Neural crest cell (in vitro differentiated cells): ENCODE results near the gene PAX7. TPM values are rescaled to one million over a fixed set of nuclear protein-coding genes. Genes with fewer than 3 reads are reported as not detected.

Experiments used
- DNase-seq: peaks from one replicate; pipeline ENCODE4 v3.0.0; 2021; ENCODE audit warnings: low read depth, mixed read lengths, low spot score
- H3K27ac Mint-ChIP-seq: one replicate; pipeline ENCODE4 v1.8.0; 2021; ENCODE audit warnings: mild to moderate bottlenecking, mixed read lengths; ENCODE audit not compliant: unreplicated experiment
- H3K27me3 Mint-ChIP-seq: 2 replicates; pipeline ENCODE4 v1.8.0; 2021; ENCODE audit warnings: low read depth, mild to moderate bottlenecking, mixed read lengths
- H3K36me3 Mint-ChIP-seq: 2 replicates; pipeline ENCODE4 v1.8.0; 2021; ENCODE audit warnings: low read depth, mild to moderate bottlenecking, mixed read lengths
- H3K4me1 Mint-ChIP-seq: 2 replicates; pipeline ENCODE4 v1.8.0; 2021; ENCODE audit warnings: mixed read lengths
- H3K4me3 Mint-ChIP-seq: one replicate; pipeline ENCODE4 v1.8.0; 2021; ENCODE audit warnings: mild to moderate bottlenecking, mixed read lengths
- H3K9me3 Mint-ChIP-seq: 2 replicates; pipeline ENCODE4 v1.8.0; 2021; ENCODE audit warnings: mixed read lengths
- total RNA-seq: library from RNA; stranded (reverse); gene quantifications from 2 replicates; pipeline ENCODE4 v1.2.1, GENCODE V29; 2021
- TF ChIP-seq, protein P1 (sequence below): fragments of 200-600 bp; sonication (generic); conservative IDR thresholded peaks from 2 replicates; pipeline ENCODE4 v1.5.0; 2021; ENCODE audit warnings: antibody characterized with exemption, mild to moderate bottlenecking

Gene PAX7
- total RNA-seq, 1 donor from 2014 or later = 10.9 TPM

DNA sequence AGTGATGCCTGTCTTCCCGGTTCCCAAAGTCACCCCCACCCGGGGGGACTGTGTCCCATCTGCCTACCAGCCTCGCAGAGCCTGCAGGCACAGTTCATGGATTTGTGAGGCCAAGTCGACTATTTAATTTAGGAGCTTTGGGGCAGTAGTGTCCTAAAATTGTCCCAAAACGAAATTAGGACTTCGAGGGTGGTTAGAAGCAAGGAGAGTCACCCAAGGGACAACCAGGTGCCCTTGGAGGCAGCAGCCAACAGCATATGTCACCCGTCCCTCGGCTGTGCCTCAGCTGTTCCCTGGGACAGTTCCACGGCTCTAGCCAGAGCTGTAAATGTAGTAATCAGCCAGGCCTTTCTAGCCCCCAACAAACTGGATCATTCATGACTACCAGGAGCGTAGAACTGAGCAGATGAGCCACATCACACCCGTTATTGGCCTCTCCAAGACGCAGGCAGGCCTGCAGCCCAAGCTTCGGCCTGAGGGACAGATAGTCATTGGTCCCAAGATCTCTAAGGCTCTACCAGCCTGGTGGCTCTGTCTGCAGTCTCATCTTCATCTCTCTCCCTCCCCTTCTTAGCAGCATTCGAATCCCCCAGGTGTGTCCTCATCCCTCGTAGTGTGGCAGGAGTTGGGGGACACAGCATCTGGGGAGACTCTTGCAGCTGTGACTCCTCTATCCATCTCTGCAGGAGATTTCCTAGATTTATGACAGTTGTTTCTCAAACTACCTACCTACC lies 2.9 kb downstream of the PAX7 start:
- TF ChIP-seq, protein P1, sequence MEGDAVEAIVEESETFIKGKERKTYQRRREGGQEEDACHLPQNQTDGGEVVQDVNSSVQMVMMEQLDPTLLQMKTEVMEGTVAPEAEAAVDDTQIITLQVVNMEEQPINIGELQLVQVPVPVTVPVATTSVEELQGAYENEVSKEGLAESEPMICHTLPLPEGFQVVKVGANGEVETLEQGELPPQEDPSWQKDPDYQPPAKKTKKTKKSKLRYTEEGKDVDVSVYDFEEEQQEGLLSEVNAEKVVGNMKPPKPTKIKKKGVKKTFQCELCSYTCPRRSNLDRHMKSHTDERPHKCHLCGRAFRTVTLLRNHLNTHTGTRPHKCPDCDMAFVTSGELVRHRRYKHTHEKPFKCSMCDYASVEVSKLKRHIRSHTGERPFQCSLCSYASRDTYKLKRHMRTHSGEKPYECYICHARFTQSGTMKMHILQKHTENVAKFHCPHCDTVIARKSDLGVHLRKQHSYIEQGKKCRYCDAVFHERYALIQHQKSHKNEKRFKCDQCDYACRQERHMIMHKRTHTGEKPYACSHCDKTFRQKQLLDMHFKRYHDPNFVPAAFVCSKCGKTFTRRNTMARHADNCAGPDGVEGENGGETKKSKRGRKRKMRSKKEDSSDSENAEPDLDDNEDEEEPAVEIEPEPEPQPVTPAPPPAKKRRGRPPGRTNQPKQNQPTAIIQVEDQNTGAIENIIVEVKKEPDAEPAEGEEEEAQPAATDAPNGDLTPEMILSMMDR = no peak
- H3K36me3 Mint-ChIP-seq = peaks cover 5% of the 10 kb centered on the region
- no peak overlapping the region for H3K27ac Mint-ChIP-seq
- no peaks in the 10 kb centered on the region for H3K9me3 Mint-ChIP-seq
- peak overlapping the region; percentile 84 for H3K4me3 Mint-ChIP-seq
- H3K27me3 Mint-ChIP-seq = peaks cover 100% of the 10 kb centered on the region
- DNase-seq = no peak
- H3K4me1 Mint-ChIP-seq = peaks cover 50% of the 10 kb centered on the region

DNA sequence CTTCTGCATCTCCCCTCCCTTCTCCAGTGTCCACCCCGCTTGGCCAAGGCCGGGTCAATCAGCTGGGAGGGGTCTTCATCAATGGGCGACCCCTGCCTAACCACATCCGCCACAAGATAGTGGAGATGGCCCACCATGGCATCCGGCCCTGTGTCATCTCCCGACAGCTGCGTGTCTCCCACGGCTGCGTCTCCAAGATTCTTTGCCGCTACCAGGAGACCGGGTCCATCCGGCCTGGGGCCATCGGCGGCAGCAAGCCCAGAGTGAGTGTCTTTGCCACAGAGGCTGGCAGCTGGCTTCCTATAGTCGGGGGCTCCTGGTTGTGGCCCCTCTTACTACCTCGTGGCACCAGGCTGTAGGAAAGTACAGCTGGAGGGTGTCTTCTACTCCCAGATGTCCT lies 3.6 kb downstream of the PAX7 start:
- TF ChIP-seq, protein P1 = no peak
- peaks cover 46% of the 10 kb centered on the region for H3K4me1 Mint-ChIP-seq
- no peaks in the 10 kb centered on the region for H3K9me3 Mint-ChIP-seq
- DNase-seq = no peak
- H3K27me3 Mint-ChIP-seq = peaks cover 100% of the 10 kb centered on the region
- H3K4me3 Mint-ChIP-seq = peak overlapping the region; percentile 84
- H3K27ac Mint-ChIP-seq = no peak overlapping the region
- peaks cover 5% of the 10 kb centered on the region for H3K36me3 Mint-ChIP-seq

DNA sequence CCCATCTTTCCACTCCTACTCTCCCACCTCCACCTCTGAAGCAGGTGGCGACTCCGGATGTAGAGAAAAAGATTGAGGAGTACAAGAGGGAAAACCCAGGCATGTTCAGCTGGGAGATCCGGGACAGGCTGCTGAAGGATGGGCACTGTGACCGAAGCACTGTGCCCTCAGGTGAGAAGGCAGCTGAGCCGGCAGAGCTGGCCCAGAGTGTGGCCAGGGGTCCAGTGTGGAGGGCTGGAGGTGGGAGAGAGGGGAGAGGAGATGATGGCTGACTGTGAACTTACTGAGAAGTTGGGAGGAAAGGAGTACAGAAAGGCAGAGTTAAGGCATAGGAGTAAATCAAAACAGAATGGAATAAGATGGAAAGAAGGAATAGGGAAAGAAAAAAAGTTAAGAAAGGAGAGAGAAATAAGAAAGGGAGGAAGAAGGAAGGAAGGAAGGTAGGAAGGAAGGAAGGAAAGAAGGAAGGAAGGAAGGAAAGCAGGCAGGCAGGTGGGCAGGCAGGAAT lies 4.5 kb downstream of the PAX7 start:
- peaks cover 50% of the 10 kb centered on the region for H3K4me1 Mint-ChIP-seq
- H3K27me3 Mint-ChIP-seq = peaks cover 100% of the 10 kb centered on the region
- DNase-seq = no peak
- TF ChIP-seq, protein P1 = no peak
- peaks cover 5% of the 10 kb centered on the region for H3K36me3 Mint-ChIP-seq
- no peak overlapping the region for H3K27ac Mint-ChIP-seq
- H3K4me3 Mint-ChIP-seq = peak overlapping the region; percentile 12
- H3K9me3 Mint-ChIP-seq = no peaks in the 10 kb centered on the region

GRCh38 chr1:18635891-18636595 lies 5.4 kb downstream of the PAX7 start:
- peak overlapping the region; percentile 65 for H3K4me3 Mint-ChIP-seq
- no peak overlapping the region for H3K27ac Mint-ChIP-seq
- no peaks in the 10 kb centered on the region for H3K9me3 Mint-ChIP-seq
- peaks cover 100% of the 10 kb centered on the region for H3K27me3 Mint-ChIP-seq
- TF ChIP-seq, protein P1 = peak; percentile 36
- H3K36me3 Mint-ChIP-seq = peaks cover 5% of the 10 kb centered on the region
- no peak for DNase-seq
- peaks cover 51% of the 10 kb centered on the region for H3K4me1 Mint-ChIP-seq

- Mint-ChIP-seq H3K9me3 (no peaks in the 10 kb centered on the region), H3K27me3 (peaks cover 100% of the 10 kb centered on the region), H3K4me1 (peaks cover 55% of the 10 kb centered on the region), H3K4me3 (peak overlapping the region; percentile 65), H3K27ac (no peak overlapping the region), H3K36me3 (peaks cover 5% of the 10 kb centered on the region)
- DNase-seq = no peak
- TF ChIP-seq, protein P1 = no peak
Observed at GRCh38 chr1:18636596-18637508, 6.2 kb downstream of the PAX7 start.
